Measurements from ENCODE around the gene ARHGEF10L.

ARHGEF10L gene

DNA sequence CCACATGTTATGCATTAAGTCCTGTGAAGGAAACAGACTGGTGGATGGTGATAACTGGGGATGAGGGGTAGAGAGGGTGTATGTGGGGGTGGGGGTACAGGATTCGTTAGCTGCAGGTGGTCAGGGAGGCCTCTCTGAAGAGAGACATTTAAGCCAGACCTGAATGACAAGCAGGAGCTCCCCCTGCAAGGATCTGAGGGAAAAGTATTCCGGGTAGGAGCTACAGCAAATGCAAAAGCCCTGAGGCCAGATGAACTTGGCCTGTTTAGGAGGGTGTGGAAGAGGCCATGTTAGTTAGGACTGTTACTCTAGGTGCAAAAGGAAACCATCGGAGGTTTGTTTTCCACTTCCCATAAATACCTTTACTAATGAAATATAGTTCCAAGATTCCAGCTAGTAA, 9.9 kb downstream of the ARHGEF10L start:
- DNase-seq (ENCODE audit: low read depth in 1 of 2, low spot score in 1 of 2) = no peak

DNA sequence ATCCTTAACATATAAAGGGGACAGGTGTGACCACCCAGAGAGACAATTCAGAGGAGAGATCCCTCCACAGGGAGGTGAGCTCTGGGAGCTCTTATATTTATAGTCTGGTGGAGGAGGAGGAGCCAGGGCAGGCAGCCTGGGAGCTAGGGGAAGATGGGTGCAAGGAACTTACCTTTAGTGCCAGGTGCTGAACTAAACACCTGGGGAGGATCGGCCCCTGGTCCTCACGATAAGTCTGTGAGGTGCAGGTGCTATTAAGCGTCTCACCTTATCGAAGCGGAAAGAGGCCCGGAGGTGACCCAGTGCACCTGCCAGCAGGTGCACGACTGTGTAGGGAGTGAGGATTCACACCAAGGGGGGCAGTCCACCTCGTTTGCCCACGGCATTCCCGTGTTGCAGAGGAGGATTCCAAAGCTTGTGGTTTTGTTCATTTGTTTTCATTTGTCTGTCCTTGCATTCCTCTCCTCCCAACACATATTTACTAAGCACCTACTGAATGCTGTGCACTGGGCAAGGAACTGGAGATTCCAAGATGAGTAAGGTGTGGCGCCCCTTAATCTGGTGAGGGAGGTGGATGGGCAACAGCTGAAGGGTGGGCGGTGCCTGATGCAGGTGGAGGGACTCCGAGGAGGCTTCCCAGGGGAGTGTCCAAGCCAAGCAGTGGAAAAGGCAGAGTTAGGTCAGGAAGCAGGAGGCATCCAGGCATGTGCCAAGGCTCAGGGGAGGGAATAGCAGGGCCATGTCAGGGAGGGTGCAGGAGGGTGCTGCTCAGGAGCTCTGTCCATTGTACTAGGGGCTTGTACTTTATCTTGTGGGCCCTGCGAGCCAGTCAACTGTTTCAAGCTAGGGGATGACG, 11.5 kb downstream of the ARHGEF10L start:
- DNase-seq (ENCODE audit: low read depth in 1 of 2, low spot score in 1 of 2) = no peak

DNA sequence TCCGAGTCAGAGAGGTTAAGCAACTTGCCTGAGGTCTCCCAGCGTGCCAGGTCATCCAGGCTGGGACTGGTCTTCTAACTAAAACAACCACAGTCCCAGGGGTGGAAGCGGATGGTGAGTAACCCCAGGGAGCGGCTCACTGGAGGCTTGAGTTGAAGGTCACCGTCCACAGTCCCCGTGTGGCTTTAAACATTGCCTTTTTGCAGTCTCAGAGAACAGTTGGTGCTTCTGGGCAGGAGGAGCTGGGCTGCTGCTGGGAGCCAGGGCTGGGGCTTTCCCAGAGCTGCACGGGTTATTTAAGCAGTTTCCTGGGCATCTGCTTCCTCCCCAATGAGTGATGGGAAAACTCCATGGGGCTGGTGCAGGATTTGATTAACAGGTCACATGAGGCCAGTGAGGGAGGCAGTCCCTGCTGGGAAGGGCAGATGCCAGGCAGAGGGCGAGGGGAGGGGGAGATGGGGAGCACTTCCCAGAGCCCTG, 12.3 kb downstream of the ARHGEF10L start:
- no peak for DNase-seq (ENCODE audit: low read depth in 1 of 2, low spot score in 1 of 2)

DNA sequence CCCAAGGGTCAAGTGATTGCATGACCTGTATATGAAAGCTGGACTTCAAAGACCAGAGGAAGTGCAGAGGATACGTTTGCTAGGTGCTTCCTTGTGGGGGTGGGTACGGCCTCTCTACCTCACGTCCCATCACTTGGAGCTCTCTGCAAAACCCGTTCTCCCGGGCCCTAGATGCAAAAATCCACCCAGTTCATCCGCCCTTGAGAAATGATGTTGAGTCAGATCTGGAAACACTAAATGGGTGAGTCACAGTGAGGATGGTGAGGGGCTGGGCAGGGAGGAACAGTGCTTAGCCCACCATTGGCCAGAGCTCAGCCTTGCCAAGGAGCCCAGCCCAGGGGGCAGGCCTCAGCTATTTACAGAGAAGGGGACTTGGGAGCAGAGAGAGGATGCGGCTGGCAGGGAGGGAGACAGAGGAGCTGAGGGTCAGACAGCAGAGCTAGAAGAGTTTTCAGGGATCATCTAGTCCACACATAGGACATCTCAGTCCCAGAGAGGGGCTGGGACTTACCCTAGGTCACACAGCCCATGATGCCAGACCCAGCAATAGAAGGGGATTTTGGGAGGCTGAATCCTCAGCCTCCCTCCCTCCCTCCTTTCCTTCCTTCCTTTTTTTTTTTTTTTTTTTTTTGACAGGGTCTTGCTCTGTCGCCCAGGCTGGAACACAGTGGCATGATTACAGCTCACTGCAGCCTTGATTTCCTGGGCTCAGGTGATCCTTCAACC, 14.6 kb downstream of the ARHGEF10L start:
- DNase-seq (ENCODE audit: low read depth in 1 of 2, low spot score in 1 of 2) = no peak

DNA sequence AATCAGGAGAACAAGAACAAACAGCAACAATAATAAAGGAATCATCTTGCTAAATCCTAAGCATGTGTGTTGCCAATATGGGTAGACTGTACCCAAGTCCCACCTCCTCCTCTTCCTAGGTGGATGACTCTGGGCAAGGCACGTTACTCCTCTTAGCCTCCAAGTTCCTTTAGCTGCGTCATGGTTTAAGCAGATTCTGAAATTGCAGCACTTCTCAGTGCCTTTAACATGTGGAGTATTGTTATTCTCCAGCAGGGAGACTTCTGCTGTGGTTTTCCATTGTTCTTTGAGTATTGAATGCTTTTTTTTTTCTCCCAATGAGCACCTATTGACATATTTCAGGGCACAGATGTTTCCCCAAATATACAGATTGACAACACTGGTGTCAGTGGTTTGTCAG, 15.5 kb downstream of the ARHGEF10L start:
- no peak for DNase-seq (ENCODE audit: low read depth in 1 of 2, low spot score in 1 of 2)

DNA sequence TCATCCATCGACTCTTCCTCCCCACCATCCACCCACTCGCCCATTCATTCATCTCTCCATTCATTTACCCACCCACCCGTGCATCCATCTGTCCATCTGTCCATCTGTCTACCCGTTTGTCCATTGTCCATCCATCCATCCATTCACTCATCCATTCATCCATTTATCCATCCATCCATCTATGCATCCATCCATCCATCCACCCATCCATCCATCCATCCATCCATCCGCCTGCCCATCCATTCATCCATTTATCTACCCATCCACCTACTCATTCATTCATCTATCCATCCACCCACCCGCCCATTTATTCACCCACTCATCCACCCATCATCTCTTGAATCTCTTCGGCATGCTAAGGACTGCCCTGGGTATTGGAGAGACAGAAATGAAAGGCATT, 18.5 kb downstream of the ARHGEF10L start:
- no peak for DNase-seq (ENCODE audit: low read depth in 1 of 2, low spot score in 1 of 2)

DNA sequence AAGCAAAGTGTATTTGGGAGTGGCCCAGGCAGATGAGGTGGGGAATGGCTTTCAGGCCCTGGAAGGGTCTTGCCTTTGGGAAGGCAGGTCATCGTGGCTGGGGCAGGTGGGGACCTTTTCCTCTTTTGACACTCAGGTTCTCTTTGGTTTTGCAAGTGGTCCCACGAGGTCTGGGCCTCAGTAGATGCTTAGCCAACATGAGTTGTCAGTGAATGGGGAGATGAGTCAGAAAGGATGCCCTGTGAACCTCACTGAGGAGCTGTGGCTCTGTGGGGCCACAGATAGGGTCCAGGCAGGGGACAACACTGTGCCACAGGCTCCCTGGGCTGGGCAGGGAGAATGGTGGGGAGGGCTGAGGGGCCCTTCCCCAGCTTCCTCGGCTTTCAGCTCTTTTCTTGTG, 19.0 kb downstream of the ARHGEF10L start:
- DNase-seq (ENCODE audit: low read depth in 1 of 2, low spot score in 1 of 2) = no peak

DNA sequence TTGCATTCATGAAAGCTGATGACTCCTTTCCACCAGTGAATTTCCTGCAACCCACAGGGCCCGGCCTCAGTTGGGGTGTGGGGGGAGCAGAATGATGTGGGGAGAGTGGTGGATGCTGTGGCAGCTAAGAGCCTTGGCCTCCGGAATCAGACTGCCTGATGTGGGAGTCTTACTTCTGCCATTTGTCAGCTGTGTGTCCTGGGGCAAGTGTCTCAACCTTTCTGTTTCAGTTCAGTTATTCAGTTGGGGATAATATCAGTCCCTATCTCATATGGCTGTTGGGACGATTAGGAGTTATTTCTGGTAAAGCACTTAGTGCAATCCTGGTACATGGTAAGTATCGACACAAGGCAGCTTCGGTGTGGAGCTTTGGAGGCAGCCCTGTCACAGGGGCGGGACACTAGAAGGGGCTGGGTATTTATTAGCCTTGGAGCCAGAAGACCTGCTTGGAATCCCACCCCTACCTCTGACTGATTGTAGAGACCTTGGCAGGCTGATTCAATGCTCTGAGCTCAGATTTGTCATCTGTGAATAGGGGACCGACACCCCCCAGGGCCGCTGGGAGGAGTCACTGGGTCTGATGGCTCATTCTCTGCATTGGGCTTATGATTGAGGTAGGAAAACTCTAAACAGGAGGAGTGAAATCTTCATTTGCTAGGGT, 19.6 kb downstream of the ARHGEF10L start:
- no peak for DNase-seq (ENCODE audit: low read depth in 1 of 2, low spot score in 1 of 2)

DNA sequence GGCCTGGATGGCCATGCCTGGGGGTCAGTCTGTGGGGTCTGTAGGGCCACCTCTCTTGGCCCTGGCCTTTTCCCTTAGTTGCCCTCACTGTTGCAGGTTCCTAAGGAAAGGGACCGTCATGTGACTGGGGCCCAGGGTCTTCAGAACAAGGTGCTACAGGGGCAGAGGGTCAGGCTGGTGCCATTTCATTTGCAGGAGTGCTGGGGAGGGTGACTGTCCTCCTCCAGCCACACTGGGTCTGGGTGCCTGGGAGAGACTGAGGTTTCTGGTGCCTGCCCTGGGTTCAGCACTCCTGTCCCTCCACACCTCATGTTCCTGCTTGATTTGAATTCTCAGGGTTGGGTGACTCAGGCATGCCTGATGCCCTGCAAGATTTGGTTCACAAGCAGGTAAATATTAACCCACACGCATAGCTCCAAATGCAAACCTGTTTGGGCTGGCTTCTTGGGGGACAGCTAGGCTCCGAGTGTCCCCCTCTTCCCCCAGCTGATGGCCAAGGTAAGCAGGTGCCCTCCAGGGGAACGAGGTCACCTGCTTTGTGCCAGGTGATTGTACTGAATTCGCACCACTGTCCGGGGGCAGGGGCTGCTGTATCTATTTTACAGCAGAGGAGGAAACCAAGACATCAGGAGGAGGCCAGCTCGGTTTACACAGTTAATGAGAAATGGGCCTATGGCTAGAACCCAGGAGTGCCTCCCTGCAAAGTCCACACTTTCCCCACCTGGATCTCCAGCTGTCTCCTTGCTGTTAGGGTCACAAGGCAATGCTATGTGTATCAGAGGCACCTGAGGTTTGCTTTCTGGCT, 20.3 kb downstream of the ARHGEF10L start:
- no peak for DNase-seq (ENCODE audit: low read depth in 1 of 2, low spot score in 1 of 2)

DNA sequence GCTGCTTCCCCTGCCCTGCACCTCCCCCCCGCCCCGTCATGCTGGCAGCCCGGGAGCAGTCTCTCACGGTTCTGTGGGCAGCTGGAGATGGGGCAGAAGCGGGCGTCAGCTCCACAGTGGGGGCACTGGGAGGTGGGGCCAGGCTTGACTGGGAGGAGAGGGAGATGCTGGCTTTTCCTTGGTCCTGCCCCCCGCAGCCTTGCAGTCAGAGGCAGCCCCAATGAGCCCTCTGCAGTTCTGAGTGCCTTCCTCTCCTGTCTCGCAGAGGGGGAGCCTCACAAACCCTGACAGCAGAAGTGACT, 21.7 kb downstream of the ARHGEF10L start:
- no peak for DNase-seq (ENCODE audit: low read depth in 1 of 2, low spot score in 1 of 2)

DNA sequence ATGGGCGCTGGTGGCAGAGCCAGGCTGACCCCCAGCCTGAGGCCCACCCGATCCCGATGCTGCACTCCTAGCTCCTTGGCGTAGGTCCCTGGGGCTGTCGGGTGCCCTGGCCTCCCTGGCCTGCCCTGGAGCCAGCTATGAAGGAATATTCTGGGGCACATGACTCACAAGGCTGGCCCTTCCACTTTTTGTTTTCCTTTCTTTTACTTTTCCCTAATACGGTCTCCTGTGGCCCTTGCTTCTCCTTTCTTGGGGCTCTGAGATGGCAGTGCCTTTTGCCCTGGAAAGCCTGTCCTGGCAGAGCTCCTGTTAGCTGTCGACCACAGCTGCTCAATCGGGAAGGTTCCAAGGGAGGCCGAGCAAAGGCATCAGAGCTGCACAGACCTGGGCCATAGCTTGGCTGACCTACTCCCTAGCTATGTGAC, 22.1 kb downstream of the ARHGEF10L start:
- DNase-seq (ENCODE audit: low read depth in 1 of 2, low spot score in 1 of 2) = no peak

DNA sequence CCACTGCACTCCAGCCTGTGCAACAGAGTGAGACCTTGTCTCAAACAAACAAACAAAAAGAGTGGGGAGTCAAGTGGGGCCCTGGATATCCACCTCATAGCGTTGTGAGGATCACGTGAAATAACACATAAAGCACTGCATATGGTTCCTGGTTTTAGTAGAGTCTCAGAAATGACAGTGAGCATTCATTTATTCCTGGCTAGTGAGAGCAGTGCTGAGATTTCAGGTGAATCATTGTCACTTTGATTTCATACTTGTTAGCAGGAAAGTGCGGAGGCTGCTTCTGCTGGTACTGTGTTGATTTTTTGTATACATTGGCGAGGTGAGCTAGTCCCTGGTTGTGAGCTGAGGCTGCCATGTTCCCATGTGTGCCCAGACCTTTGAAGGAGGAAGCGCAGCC, 22.9 kb downstream of the ARHGEF10L start:
- DNase-seq (ENCODE audit: low read depth in 1 of 2, low spot score in 1 of 2) = no peak

DNA sequence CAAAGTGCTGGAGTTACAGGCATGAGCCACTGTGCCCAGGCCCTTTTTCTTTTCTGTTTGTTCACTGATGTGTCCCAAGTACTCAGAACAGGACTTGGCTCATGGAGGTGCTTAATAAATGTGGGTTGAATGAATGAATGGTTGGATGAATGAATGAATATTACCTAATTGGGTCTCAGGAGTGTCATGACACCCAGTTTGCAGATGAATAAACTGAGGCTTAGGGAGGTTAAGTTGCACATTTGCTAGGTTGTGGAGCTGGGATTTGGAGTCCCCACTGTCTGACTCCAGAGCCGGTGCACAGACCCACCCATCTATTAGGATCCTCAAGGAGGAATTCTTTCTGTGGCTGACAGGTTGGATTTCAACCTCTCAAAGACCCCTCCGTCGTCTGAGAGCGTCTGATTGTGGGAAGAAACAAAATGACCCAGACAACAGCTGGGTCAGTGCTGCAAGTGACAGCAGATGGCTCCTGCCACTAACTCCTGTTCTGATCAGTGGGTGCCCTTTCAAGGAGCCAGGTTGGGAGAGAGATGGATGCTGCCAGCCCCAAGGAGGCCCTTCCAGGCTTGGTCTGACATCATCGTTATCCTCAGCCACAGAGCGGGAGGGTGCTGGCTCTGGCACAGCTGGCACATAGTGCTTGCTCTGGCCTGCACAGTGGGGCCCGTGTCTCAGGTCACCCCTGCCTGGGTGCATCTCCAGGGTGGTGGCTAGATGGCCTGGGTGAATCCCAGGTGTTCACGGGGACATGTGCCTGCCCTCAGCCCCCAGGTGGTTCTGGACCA, 24.2 kb downstream of the ARHGEF10L start:
- no peak for DNase-seq (ENCODE audit: low read depth in 1 of 2, low spot score in 1 of 2)

DNA sequence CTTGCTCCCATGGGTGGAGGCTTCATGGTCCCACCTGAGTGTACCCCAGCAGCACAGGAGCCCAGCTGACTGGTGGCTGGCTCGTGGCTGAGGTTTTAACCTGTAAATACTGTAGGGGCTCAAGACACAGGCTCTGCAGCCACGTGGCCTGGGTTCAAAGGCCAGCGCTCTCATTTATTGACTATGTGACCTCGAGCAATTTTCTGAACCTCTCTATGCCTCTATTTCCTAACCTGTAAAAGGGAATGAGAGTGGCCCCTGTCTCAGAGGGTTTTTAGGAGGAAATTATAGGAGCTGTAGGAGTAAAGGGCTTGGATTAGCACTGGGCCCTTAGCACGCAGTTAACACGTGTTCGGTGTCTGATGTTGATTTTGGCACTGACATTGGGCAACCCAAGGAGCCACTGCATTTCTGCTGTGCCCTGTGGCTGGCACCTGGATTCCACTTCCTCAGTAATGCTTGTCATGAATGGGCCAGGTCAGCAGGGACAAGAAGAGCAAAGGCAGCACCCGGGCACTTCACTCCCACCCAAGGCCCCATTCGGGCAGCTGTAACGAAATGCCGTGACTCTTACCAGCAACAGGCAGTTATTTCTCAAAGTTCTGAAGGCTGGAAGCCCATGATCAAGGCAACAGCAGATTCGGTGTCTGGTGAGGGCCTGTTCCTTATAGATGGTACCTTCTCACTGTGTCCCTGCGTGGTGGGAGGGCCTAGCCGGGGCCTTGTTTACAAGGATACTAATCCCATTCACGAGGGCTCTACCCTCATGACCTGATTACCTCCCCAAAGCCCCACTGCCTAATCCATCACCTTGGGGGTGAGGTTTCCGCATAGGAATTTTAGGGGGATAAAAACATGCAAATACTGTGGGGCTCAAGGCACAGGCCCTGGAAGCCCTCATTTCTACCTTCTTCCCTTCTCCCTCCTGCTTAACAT, 25.2 kb downstream of the ARHGEF10L start:
- no peak for DNase-seq (ENCODE audit: low read depth in 1 of 2, low spot score in 1 of 2)

DNA sequence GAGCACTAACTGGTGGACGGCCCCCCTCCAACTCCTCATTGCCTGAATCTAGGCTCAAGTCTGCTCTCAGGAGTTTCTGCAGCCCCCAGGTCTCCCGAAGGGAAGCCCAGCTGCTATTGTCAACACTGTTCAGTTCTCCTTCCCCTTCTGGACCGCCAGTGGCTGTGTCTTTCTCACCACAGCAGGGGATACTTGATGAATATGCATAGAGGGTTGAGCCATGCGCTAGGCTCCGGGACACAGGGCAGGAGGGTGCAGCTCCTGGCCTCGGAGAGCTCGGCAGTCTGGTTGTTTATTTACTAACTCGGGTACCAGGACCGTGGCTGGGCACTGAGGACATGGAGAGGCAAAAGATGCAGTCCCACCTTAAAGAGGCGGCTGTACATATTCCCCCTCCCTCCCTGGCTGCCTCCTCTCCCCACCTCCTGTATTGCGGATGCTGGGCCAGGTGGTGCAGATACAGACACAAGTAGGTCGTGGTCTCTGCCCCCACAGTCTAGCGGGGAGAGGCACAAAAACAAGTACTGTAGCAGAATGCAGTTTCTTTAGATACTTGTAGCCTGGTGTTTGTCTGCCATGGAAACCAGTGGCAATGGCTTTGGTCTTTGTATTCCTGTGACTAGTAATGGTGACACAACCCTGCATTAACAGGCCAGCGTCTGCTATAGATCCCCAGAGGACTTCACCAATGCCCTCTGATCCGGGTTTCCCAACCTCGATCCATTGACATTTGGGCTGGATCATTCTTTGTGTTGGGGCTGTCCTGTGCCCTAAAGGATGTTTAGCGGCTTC, 26.2 kb downstream of the ARHGEF10L start:
- no peak for DNase-seq (ENCODE audit: low read depth in 1 of 2, low spot score in 1 of 2)

DNA sequence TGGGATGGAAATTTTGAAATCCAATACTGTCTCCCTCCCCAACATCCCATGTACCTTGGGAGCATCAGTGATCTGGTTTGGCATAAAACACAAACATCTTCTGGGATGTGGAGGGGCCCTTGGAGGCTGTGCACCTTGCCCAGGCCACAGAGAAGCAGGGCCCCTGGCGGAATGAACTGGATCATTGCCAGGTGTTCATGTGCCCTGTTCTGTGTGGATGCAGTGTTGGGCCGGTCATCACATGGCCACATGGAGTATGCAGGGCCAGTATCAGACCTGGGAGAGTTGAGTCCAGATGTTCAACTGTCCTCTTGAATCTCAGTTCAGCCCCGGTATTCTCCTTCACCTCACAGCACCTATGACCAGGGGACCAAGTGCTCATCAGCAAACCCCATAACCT, 26.9 kb downstream of the ARHGEF10L start:
- no peak for DNase-seq (ENCODE audit: low read depth in 1 of 2, low spot score in 1 of 2)

DNA sequence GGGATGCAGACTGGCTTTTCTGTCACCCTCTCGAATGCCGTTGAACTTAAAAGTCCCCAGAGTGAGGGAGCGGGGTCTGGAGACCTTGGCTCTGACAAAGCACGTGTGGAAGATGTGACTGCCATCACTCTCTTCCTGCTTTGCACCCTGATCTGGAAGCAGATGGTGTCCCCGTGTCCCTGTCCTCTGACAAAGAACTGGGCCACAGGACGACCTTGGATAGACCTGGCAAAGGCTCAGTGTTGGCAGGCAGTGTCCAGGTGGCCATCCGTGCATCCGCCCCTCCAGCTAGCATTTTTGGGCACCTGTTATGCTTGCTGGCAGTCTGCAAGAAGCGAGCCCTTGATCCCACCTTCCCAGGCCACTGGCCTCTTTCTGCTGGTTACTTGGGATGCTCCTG, 27.4 kb downstream of the ARHGEF10L start:
- DNase-seq (ENCODE audit: low read depth in 1 of 2, low spot score in 1 of 2) = no peak

DNA sequence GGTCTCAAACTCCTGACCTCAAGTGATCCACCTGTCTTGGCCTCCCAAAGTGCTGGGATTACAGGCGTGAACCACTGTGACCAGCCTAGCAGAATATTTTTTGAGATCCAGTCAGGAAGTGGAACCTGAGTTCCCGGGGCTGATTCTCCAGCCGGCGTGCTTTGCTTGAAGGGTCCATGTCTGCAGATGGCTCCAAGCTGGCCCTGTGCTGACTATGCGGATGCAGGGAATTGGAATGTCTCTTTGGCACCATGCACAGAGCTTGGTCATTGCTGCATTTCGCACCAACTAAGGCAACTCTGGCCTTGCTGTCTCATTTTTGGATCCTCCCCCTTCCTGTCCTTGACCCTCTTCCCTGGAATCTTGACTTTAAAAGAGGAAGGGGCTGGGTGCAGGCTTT, 28.1 kb downstream of the ARHGEF10L start:
- DNase-seq (ENCODE audit: low read depth in 1 of 2, low spot score in 1 of 2) = no peak
